HEK293T (cell line): ENCODE results near the gene ARHGEF39.

Source experiments
- CTCF ChIA-PET: fragments of 350-600 bp; formaldehyde crosslinking; extraction: SDS; loops from one replicate; lab custom pipeline; 2021; ENCODE audit warnings: antibody characterized with exemption, inconsistent platforms; lab: Yijun Ruan, JAX
- POLR2A ChIA-PET: fragments of 350-600 bp; formaldehyde crosslinking; extraction: SDS; loops from one replicate; lab custom pipeline; 2020; ENCODE audit warnings: antibody characterized with exemption, inconsistent platforms; lab: Yijun Ruan, JAX
- DNase-seq: peaks from one replicate; pipeline ENCODE4 v3.0.0; 2012; ENCODE audit warnings: mixed read lengths; ENCODE audit errors: extremely low spot score
- ARNT ChIP-seq: fragments of 450-650 bp; IDR thresholded peaks from 2 replicates; pipeline ENCODE4 v1.6.1; 2017; ENCODE audit warnings: mild to moderate bottlenecking
- BHLHE40 ChIP-seq: fragments of 450-650 bp; IDR thresholded peaks from 2 replicates; pipeline ENCODE4 v1.6.1; 2016; ENCODE audit warnings: mild to moderate bottlenecking, moderate library complexity, borderline replicate concordance
- CTBP1 ChIP-seq: fragments of 450-650 bp; IDR thresholded peaks from 2 replicates; pipeline ENCODE4 v1.6.1; 2016; ENCODE audit warnings: borderline replicate concordance
- ELF4 ChIP-seq: fragments of 450-650 bp; IDR thresholded peaks from 2 replicates; pipeline ENCODE4 v1.6.1; 2017; ENCODE audit warnings: antibody characterized with exemption
- FOXA1 ChIP-seq: fragments of 450-650 bp; IDR thresholded peaks from 2 replicates; pipeline ENCODE4 v1.6.1; 2016; ENCODE audit warnings: mild to moderate bottlenecking
- FOXK2 ChIP-seq: fragments of 450-650 bp; IDR thresholded peaks from 2 replicates; pipeline ENCODE4 v1.6.1; 2016; ENCODE audit warnings: mild to moderate bottlenecking
- FOXM1 ChIP-seq: fragments of 450-650 bp; IDR thresholded peaks from 2 replicates; pipeline ENCODE4 v1.6.1; 2017; ENCODE audit warnings: mild to moderate bottlenecking, borderline replicate concordance
- HDGF ChIP-seq: fragments of 450-650 bp; IDR thresholded peaks from 2 replicates; pipeline ENCODE4 v1.6.1; 2017; ENCODE audit warnings: antibody characterized with exemption, borderline replicate concordance
- L3MBTL2 ChIP-seq: fragments of 450-650 bp; conservative IDR thresholded peaks from 2 replicates; pipeline ENCODE4 v1.6.1; 2016; ENCODE audit warnings: mild to moderate bottlenecking
- LEF1 ChIP-seq: fragments of 450-650 bp; IDR thresholded peaks from 2 replicates; pipeline ENCODE4 v1.6.1; 2017; ENCODE audit warnings: mild to moderate bottlenecking, borderline replicate concordance
- NFRKB ChIP-seq: fragments of 450-650 bp; IDR thresholded peaks from 2 replicates; pipeline ENCODE4 v1.6.1; 2016; ENCODE audit warnings: mild to moderate bottlenecking, moderate library complexity
- PKNOX1 ChIP-seq: fragments of 450-650 bp; IDR thresholded peaks from 2 replicates; pipeline ENCODE4 v1.6.1; 2016
- SP1 ChIP-seq: fragments of 450-650 bp; IDR thresholded peaks from 2 replicates; pipeline ENCODE4 v1.6.1; 2017
- SUZ12 ChIP-seq: fragments of 450-650 bp; IDR thresholded peaks from 2 replicates; pipeline ENCODE4 v1.6.1; 2016; ENCODE audit warnings: mild to moderate bottlenecking
- TARDBP ChIP-seq: fragments of 450-650 bp; IDR thresholded peaks from 2 replicates; pipeline ENCODE4 v1.6.1; 2016
- ZNF384 ChIP-seq: fragments of 450-650 bp; IDR thresholded peaks from 2 replicates; pipeline ENCODE4 v1.6.1; 2016

ARHGEF39 gene

GRCh38 chr9:35710818-35711500 lies 46.0 kb upstream of the ARHGEF39 start:
- DNase-seq, result no peak
- ChIA-PET CTCF (interaction anchor here (1.0 kb wide), 1 partner anchor 22 kb away, joined by 3 read pairs; no protein-coding TSS in a partner anchor), POLR2A (no interaction called here)
- TF ChIP-seq LEF1, result no peak
- TF ChIP-seq NFRKB, result no peak
- TF ChIP-seq ZNF384, result no peak
- TF ChIP-seq FOXK2, result no peak
- TF ChIP-seq CTBP1, result no peak
- no peak for TF ChIP-seq ARNT
- no peak for TF ChIP-seq L3MBTL2
- no peak for TF ChIP-seq HDGF
- no peak for TF ChIP-seq TARDBP

GRCh38 chr9:35708146-35708545 lies 43.2 kb upstream of the ARHGEF39 start:
- no peak for DNase-seq
- no peak for TF ChIP-seq CTBP1
- no peak for TF ChIP-seq FOXA1
- TF ChIP-seq TARDBP, result no peak
- TF ChIP-seq HDGF, result no peak
- TF ChIP-seq LEF1, result no peak
- TF ChIP-seq ZNF384, result no peak
- TF ChIP-seq SUZ12, result no peak
- no peak for TF ChIP-seq PKNOX1
- TF ChIP-seq FOXM1, result no peak
- no peak for TF ChIP-seq ARNT
- TF ChIP-seq L3MBTL2, result no peak
- TF ChIP-seq FOXK2, result no peak
- ChIA-PET CTCF (no interaction called here), POLR2A (no interaction called here)

GRCh38 chr9:35706951-35707350 lies 42.0 kb upstream of the ARHGEF39 start:
- CTCF ChIA-PET, result no interaction called here
- TF ChIP-seq BHLHE40 (no peak), FOXM1 (no peak), NFRKB (no peak), FOXK2 (no peak), ARNT (no peak), SP1 (no peak), LEF1 (no peak), SUZ12 (no peak), HDGF (no peak), L3MBTL2 (no peak), TARDBP (no peak), ZNF384 (no peak), CTBP1 (no peak), FOXA1 (no peak)
- POLR2A ChIA-PET, result no interaction called here
- DNase-seq, result no peak

GRCh38 chr9:35705836-35706430 lies 40.9 kb upstream of the ARHGEF39 start:
- CTCF ChIA-PET, result no interaction called here
- TF ChIP-seq NFRKB, result no peak
- no peak for TF ChIP-seq SP1
- TF ChIP-seq LEF1, result no peak
- TF ChIP-seq FOXK2, result no peak
- TF ChIP-seq ZNF384, result no peak
- TF ChIP-seq BHLHE40, result no peak
- TF ChIP-seq SUZ12, result no peak
- TF ChIP-seq ARNT, result no peak
- no peak for TF ChIP-seq FOXA1
- no peak for TF ChIP-seq TARDBP
- TF ChIP-seq ELF4, result no peak
- no peak for TF ChIP-seq FOXM1
- no peak for TF ChIP-seq CTBP1
- no peak for TF ChIP-seq L3MBTL2
- POLR2A ChIA-PET, result no interaction called here
- no peak for DNase-seq

- ChIA-PET CTCF (interaction anchor here (1.0 kb wide), 1 partner anchor 9 kb away, joined by 11 read pairs; no protein-coding TSS in a partner anchor), POLR2A (no interaction called here)
- TF ChIP-seq ELF4 (no peak), FOXM1 (no peak), HDGF (no peak), FOXK2 (no peak), L3MBTL2 (no peak), SP1 (no peak), LEF1 (no peak), NFRKB (no peak), ARNT (no peak), TARDBP (no peak), FOXA1 (no peak), ZNF384 (no peak), CTBP1 (no peak), SUZ12 (no peak), PKNOX1 (no peak), BHLHE40 (no peak)
- no peak for DNase-seq
These were observed 40.4 kb upstream of the ARHGEF39 start for GRCh38 chr9:35705372-35705771.
